GM10847 (cell line): Measurements from ENCODE around the gene TOP3A.
A peak's percentile ranks its signal among the peaks of the same experiment; 100 is the strongest.

Source experiments
- POLR2A ChIP-seq: IDR thresholded peaks from 2 replicates; pipeline ENCODE4 v1.6.1; 2011; ENCODE audit not compliant: insufficient read length; ENCODE audit errors: extremely low read depth

The TOP3A gene

DNA sequence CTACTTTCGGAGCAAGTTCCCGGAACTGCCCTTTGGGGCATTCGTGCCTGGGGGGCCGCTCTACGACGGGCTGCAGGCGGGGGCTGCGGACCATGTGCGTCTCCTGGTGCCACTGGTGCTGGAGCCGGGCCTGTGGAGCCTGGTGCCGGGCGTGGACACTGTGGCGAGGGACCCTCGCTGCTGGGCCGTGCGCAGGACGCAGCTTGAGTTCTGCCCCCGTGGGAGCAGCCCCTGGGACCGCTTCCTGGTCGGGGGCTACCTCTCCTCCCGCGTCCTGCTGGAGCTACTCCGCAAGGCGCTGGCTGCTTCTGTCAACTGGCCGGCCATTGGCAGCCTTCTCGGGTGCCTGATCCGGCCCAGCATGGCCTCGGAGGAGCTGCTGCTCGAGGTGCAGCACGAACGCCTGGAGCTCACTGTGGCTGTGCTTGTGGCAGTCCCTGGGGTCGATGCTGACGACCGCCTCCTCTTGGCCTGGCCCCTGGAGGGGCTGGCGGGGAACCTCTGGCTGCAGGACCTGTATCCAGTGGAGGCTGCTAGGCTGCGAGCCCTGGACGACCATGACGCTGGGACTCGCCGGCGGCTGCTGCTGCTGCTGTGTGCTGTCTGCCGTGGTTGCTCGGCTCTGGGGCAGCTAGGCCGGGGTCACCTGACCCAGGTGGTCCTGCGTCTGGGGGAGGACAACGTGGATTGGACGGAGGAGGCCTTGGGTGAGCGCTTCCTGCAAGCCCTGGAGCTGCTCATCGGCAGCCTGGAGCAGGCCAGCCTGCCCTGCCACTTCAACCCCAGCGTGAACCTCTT lies 50.7 kb downstream of the TOP3A start:
- no peak for TF ChIP-seq POLR2A

DNA sequence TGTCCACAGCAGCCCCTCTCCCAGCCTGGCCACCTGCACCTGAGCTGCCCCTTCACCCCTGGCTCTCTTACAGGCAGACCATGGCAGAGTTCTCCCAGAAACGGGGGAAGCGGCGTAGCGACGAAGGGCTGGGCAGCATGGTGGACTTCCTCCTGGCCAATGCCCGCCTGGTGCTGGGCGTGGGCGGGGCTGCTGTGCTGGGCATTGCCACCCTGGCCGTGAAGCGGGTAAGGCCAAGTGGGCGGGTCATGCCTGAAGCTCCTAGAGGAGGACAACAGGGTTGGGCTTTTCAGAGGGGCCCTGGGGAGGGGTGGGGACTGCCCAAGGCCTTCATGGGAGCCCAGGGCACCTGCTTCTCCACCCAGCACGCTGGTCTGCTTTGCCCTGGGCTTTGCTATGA lies 52.2 kb downstream of the TOP3A start:
- TF ChIP-seq POLR2A: no peak

DNA sequence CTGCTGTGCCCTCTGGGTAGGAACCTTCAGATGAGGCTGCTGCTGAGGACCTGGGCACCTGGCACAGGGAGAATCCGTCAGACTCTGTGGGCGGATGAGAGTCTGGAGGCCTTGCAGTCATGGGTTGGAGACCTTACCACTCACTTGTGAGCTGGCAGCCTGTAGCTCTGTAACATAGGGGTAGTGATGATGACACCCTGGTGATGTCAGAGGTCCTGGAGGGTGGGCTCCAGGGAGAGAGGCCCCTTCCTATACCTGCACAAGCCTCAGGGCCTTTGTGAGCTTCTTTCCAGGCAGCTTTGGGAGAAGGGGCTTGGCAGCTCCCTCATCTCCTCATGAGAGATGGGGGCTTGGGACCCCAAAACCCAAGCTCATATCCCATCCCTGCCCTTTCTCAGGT lies 52.7 kb downstream of the TOP3A start:
- no peak for TF ChIP-seq POLR2A

DNA sequence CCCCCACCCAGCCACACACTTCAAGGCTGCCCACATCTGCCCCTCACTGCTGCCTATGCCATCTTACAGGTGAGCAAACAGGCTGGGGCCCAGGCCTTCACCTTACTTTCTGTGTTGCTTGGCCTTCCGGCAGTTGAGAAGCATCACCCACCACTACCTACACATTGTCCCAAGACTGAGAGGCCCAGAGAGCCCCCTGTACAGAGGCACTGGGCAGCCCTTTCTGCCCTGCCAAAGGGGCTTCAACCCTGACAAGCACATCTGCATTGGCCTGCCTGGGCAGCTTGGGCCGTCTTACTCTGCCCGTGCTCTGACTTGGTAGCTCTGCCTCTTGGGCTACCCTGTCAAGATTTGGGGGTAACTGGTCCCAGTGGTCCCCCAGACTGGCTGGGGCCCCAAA lies 53.1 kb downstream of the TOP3A start:
- TF ChIP-seq POLR2A: no peak

DNA sequence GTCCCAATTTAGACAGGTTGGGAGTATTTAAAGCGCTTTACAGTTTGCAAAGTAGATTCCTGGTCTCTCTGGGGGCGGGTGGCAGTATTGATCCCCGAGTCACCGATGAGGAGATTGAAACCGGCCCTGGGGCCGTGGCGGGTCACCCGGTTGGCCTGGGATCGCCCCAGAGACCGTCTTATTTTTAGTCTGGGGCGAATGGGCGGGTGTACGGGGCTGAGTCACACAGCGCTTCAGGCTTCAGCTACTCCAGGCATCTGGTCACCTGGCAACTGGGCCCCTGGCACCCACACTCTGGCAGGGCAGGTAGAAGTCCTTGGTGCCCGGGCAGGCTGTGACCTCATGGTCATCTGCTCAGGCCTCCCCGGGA lies 53.7 kb downstream of the TOP3A start:
- TF ChIP-seq POLR2A: no peak

DNA sequence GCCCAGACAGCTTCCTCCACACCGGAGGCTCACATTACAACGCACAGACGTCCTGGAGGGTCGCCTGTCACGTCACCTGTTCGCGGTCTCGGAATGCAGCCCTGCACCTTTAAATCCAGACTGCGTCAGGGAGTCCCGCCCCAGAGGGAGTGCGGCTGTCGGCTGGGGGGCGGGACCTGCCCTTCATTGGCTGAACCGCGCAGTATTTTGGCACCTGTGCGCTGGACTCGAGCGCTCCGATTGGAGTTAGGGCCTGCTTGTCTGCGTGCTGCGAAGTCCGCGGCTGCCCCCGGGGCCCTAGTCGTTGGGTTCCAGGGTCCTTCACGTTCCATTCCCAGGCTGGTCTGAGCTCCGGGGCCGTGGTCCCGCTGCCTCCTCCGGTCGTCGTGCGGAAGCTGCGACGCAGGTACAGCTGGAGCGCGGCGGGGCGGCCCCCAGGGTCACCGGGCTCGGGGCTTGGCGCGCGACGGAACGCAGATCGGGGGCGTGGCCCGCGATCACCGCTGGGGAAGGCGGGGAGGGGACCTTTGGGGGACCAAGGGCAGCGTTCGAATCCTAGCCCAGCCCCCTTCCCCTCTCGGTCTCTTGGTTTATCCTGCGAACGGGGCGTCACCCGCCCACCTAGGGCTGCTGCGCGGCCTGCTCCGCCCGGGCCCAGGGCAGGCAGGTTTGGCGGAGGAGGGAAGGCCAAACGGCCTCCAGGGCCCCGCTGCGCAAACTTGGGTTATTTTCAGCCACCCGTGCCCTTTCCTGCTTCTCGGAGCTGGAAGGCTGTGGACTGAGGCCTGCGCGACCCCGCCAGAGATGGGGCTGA lies 54.3 kb downstream of the TOP3A start, which contains the start of gene MIEF2:
Gene MIEF2, plus strand, starts transcription at position 331 of the 814 bp plus-strand sequence. CDS start 2,059 bp downstream, outside the sequence.
- TF ChIP-seq POLR2A: peak; percentile 21

DNA sequence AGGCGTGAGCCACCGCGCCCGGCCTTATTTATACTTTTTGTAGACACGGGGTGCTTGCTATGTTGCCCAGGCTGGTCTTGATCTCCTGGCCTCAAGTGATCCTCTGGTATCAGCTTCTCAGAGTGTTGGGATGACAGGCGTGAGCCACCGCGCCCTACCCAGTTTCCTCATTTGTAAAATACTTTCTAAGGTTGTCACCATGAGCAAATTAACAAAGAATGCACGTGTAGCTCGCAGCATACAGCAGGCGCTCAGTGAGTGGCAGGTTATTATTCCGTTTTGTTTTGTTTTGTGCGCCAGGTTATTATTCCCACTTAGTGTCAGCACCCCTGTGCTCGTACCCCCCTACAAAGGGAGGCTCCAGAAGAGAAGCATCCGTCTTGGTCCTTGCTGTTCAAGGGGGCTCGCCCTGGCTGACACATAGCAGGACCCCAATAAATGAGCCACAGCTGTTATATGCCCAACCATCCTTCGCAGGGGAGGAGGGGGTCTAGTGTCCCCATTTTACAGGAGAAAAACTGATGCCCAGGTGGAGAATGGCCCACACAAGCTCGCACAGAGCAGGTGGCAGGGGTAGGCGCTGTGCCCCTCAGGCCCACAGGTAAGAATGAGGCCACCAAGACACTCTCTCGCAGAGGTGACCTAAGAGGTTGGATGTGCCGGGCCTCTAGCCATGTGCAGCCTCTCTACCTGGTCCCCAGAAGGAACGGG lies 55.0 kb downstream of the TOP3A start:
- TF ChIP-seq POLR2A: no peak

DNA sequence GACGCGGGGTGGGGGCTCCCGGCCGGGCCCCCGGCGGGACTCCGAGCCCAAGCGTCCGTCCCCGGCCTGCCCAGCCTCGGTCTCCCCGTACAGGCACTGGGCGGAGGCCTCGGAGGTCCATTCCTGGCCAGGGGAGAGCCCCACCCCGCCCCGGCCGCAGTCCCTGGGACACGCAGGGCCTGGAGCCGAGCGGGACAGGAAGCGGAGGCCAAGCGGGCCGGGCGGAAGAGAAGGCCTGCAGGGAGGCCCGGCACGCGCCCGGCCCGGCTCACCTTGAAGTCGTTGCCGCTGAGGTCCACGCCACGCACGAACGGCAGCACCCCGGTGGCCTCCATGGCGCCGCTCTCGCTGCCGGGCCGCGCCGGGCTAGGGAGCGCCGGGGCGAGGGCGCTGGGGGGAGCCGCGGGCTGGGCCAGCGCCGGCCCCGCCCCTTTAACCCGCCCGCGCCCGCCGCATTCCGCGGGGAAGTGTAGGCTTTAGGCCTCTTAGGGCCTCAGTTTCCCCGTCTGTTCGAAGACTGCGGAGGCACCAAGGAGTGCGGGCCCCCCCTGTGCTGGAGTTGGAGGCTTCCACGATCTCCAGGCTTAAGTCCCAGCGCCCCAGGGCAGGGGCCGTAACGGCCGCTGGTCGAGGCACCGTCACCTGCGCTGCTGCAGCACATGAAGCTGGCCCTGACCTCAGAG lies 56.3 kb downstream of the TOP3A start, which contains the start of gene FLII:
Gene FLII, minus strand, starts transcription at position 383 of the 683 bp plus-strand sequence. Its CDS starts 48 bp downstream, at position 335.
- peak; percentile 33 for TF ChIP-seq POLR2A

DNA sequence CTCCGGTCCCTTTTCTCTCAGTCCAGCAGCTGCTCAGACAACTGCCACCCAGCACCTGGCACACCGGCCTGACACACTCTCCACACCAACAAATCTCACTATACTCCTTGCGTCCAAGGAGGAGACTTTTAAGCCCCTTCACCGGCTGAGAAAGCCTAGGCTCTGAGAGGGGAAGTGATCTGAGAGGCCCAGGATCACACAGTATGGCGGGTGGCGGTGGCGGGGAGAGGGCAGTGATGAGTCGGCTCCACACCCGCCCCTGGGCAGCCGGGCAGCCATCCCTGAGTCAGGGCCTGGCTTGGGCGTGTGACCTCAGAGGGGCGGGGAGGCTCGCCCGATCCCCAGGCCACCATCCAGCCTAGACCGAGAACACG lies 56.8 kb downstream of the TOP3A start:
- peak; percentile 17 for TF ChIP-seq POLR2A

DNA sequence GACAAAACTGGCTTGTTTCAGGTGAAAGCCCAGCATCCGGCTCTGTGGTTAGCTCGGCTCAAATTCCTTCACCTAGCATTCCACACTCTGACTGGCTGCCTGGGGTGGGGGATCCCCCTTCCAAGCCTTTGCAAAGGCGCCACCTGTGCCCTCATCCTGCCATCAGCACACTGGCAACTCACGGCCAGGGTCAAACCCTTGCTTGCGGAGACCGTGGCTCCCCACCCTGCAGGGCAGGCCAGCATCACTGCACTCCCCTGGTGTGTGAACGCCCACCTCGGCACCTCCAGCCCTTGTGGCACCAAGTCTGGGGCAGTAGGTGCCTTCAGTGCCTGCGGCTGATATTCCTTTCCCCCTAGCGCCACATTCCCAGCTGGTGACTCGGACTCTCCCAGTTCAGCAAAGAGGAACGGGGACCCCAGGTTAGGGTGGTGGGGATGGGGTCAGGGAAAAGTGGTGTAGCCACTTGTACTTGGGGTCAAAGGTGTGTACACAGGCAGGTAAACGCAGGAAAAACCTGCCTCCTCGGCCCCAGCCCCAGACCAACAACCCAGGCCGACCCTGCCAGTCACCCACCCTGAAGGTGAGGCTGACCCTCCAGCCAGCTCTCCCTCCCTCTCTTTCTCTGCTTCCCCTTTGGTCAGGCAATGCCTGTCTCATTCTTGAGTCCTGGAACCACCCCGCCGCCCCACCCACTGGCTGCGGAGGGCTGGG lies 57.4 kb downstream of the TOP3A start:
- TF ChIP-seq POLR2A: no peak

DNA sequence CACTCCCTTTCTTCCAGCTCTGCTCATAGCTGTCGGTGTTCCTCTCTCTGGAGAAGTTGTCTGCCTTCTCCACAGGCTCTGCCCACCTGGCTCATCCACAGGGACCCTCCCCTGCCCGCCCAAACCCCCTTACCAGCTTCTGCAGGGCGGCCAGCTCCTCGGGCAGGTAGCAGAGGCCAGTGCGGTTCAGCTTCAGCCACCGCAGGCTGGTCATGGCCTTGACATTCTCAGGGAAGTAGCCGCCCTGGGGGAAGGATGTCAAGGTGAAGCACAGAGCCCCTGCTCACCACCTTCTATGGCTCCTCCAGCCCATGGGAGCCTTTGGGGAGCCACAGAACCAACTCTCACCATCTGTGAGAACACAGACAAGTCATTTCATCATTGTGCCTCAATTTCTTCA lies 58.0 kb downstream of the TOP3A start:
- no peak for TF ChIP-seq POLR2A

DNA sequence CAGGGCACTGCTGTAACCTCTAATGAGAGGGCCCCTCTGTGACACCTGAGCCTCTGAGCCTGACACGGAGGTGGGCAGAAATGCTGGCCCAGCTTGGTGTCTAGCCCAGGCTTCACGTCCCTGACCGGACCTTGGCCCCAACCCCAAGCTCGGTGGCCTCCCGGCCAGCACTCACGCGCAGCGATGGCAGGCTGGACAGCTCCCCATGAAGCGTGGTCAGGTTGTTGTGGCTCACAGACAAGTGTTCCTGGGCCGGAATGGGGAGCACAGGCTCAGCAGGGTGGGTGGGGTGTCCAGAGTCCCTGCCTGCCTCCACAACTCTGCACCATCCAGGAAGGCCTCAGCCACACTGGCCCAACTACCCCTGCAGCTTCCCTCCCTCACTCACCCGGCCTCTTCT lies 58.4 kb downstream of the TOP3A start:
- TF ChIP-seq POLR2A: no peak

DNA sequence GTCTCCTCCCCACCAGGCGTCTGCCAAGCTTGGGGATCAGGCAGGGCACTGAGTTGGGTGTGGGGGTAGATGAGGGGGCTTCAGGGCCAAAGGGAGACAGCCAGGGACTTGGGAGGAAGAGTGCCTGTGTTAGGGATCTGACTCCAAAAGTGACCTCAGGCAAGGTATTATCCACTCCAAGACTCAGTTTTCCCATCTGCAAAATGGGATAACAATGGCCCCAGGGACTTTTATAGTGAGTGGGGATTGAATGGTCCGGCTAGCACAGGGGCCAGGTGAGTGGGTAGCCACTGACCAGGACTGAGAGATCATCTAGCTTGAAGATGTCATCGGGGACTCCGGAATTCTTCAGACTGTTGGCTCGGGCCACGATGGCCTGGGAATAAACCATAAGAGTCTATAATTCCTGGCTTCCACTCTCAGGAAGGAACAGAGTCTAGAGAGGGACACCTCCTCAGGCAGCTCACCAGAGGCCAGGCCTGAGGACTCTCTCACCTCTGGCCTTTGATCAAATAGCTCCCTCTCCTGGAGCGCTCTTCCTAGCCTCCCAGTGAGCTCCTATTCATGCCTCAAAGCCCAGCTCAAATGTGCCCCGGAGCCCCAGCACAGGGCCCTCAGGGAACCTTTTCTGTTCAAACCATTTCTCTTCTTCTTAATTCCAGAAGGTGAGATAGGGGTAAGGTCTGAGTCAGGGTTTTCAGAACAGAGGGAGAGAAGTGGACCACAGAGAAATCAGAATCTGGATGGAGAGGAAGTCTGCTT lies 59.7 kb downstream of the TOP3A start:
- no peak for TF ChIP-seq POLR2A
